PC-9 (cell line): ENCODE data around the gene AGPAT3.

Experiments
- EZH2 ChIP-seq: fragments of 200-600 bp; sonication (generic); IDR thresholded peaks from 2 replicates; pipeline ENCODE4 v1.8.0; 2017; ENCODE audit warnings: antibody characterized with exemption, low read depth
- TF ChIP-seq, protein P1 (sequence below): fragments of 200-600 bp; sonication (generic); conservative IDR thresholded peaks from 2 replicates; pipeline ENCODE4 v1.6.1; 2017; ENCODE audit warnings: mixed run types, antibody characterized with exemption, mild to moderate bottlenecking, moderate library complexity

DNA sequence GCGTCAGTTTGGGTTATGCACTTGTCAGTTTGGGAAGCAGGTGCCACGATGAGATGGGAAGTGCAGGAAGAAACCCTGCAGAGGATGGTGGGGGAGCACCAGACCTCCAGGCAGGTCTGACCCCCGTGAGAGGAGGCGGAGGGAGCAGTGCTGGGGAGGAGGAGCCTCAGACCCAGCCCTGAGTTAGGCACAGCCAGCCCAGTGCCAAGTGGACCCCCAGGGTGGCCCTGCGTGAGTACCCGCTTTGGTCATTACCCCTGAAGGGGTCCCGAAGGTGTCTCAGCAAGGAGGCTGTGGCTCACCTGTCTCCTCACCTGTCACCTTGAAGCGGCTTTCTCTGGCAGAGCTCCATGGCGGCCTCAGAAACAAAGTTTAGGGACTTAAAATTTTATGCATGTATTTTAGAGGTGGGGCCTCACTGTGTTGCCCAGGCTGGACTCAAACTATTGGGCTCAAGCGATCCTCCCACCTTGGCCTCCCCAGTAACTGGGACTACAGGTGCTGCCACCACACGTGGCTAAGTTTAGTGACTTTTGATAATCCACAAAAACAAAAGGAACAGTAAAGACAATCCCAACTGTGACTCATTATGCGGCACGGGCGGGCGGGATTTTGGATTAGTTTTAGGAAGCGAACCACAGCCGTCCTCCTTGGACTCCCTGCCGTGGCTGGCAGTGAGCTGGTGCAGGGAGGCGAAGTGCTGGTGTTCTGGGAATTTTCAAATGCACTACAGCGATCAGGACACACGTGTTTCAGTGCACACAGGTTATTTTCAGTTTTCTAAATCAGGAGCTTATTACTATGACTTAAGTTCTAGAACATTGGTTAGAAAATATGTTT is 4.7 kb downstream of the AGPAT3 start:
- TF ChIP-seq, protein P1, sequence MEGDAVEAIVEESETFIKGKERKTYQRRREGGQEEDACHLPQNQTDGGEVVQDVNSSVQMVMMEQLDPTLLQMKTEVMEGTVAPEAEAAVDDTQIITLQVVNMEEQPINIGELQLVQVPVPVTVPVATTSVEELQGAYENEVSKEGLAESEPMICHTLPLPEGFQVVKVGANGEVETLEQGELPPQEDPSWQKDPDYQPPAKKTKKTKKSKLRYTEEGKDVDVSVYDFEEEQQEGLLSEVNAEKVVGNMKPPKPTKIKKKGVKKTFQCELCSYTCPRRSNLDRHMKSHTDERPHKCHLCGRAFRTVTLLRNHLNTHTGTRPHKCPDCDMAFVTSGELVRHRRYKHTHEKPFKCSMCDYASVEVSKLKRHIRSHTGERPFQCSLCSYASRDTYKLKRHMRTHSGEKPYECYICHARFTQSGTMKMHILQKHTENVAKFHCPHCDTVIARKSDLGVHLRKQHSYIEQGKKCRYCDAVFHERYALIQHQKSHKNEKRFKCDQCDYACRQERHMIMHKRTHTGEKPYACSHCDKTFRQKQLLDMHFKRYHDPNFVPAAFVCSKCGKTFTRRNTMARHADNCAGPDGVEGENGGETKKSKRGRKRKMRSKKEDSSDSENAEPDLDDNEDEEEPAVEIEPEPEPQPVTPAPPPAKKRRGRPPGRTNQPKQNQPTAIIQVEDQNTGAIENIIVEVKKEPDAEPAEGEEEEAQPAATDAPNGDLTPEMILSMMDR: no peak
- TF ChIP-seq EZH2: no peak
